ENCODE data around the gene ANO6.

DNA sequence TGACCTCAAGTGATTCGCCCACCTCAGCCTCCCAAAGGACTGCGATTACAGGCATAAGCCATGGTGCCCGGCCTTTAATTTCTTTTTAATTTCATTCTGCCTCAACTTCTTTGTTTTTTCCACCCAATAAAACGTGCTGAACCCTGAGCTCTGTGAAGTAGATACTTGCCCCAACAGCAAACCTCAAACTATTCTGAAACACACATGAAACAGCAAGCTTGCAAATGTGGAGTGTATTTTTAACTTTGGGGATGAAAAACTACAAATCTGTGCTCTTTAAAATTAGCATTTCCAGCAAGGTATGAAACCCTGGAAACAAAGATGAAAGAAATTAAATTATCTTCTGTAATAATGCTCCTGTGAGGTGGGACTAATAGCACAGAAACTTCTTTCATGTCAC is 246.6 kb downstream of the ANO6 start:
- TF ChIP-seq, protein P1, sequence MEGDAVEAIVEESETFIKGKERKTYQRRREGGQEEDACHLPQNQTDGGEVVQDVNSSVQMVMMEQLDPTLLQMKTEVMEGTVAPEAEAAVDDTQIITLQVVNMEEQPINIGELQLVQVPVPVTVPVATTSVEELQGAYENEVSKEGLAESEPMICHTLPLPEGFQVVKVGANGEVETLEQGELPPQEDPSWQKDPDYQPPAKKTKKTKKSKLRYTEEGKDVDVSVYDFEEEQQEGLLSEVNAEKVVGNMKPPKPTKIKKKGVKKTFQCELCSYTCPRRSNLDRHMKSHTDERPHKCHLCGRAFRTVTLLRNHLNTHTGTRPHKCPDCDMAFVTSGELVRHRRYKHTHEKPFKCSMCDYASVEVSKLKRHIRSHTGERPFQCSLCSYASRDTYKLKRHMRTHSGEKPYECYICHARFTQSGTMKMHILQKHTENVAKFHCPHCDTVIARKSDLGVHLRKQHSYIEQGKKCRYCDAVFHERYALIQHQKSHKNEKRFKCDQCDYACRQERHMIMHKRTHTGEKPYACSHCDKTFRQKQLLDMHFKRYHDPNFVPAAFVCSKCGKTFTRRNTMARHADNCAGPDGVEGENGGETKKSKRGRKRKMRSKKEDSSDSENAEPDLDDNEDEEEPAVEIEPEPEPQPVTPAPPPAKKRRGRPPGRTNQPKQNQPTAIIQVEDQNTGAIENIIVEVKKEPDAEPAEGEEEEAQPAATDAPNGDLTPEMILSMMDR (IDR thresholded peaks at IDR 0.05), result no peak
- TF ChIP-seq POLR2A (IDR thresholded peaks at IDR 0.05), result no peak
- TF ChIP-seq EP300 (IDR thresholded peaks at IDR 0.05; ENCODE audit: low read depth), result no peak
